HG02981 (cell line): Measurements from ENCODE around the gene GAS7.

Experiments
- ATAC-seq: cut with Tn5 transposase; IDR thresholded peaks from one replicate; pipeline ENCODE4 v1.9.1; 2021; ENCODE audit warnings: mild to moderate bottlenecking, moderate library complexity; ENCODE audit not compliant: unreplicated experiment

GAS7 gene

GRCh38 chr17:10136258-10136981 lies 62.0 kb downstream of the GAS7 start:
- no peak for ATAC-seq

GRCh38 chr17:10135539-10136257 lies 62.7 kb downstream of the GAS7 start:
- no peak for ATAC-seq

GRCh38 chr17:10130677-10131076 lies 67.7 kb downstream of the GAS7 start:
- ATAC-seq, result no peak

GRCh38 chr17:10130263-10130662 lies 68.1 kb downstream of the GAS7 start:
- ATAC-seq, result no peak

GRCh38 chr17:10127819-10128425 lies 70.5 kb downstream of the GAS7 start:
- ATAC-seq, result no peak

GRCh38 chr17:10126616-10127501 lies 71.5 kb downstream of the GAS7 start:
- ATAC-seq, result no peak

GRCh38 chr17:10126276-10126615 lies 72.2 kb downstream of the GAS7 start:
- no peak for ATAC-seq

GRCh38 chr17:10125531-10126275 lies 72.7 kb downstream of the GAS7 start:
- ATAC-seq, result no peak

- ATAC-seq, result no peak
These were observed 75.3 kb downstream of the GAS7 start for GRCh38 chr17:10123093-10123492.

GRCh38 chr17:10121971-10122707 lies 76.3 kb downstream of the GAS7 start:
- ATAC-seq, result no peak

- no peak for ATAC-seq
These were observed 77.7 kb downstream of the GAS7 start for GRCh38 chr17:10120749-10121148.

GRCh38 chr17:10120109-10120485 lies 78.3 kb downstream of the GAS7 start:
- ATAC-seq, result no peak

GRCh38 chr17:10119203-10120108 lies 79.0 kb downstream of the GAS7 start:
- ATAC-seq, result no peak

- no peak for ATAC-seq
These were observed 79.6 kb downstream of the GAS7 start for GRCh38 chr17:10118788-10119130.

GRCh38 chr17:10117581-10118001 lies 80.8 kb downstream of the GAS7 start:
- ATAC-seq, result no peak

- ATAC-seq, result no peak
These were observed 81.5 kb downstream of the GAS7 start for GRCh38 chr17:10116753-10117420.

GRCh38 chr17:10116267-10116666 lies 82.1 kb downstream of the GAS7 start:
- ATAC-seq, result no peak

GRCh38 chr17:10115536-10115932 lies 82.9 kb downstream of the GAS7 start:
- ATAC-seq, result no peak
